ENCODE data around the gene SETD2. TPM values are rescaled to one million over a fixed set of nuclear protein-coding genes. Genes with fewer than 3 reads are reported as not detected.

SETD2 gene
- total and polyA plus RNA-seq, 9 of the 15 experiments (the other 6 are each of a cell fraction or from before 2014, with no cell fraction given): 8.2 to 44.0 (median 33.6) TPM

- intact Hi-C loops (cut with micrococcal nuclease): no loop called here
- Histone ChIP-seq H3K9me1 (ENCODE audit: control insufficient read depth, insufficient read depth, low read length) (peaks cover 3% of the 10 kb centered on the region), H3K9ac (ENCODE audit: insufficient read depth in 1 of 2, low read depth in 2 of 2, low read length in 2 of 2) (no peak overlapping the region), H4K20me1 (replicated peaks; ENCODE audit: control insufficient read depth, insufficient read depth, low read length) (peaks cover 32% of the 10 kb centered on the region), H3K36me3 (ENCODE audit: control insufficient read depth, insufficient read depth, low read length) (no peaks in the 10 kb centered on the region), H3K4me2 (ENCODE audit: insufficient read depth, low read length) (no peak overlapping the region), H3K4me1 (replicated peaks in 1 of 2; ENCODE audit: control insufficient read depth in 2 of 2, insufficient read depth in 2 of 2, low read length in 2 of 2) (peaks cover 0 to 22% of the 10 kb centered on the region in 2 experiments), H2AFZ (ENCODE audit: low read depth, low read length) (no peak overlapping the region), H3K79me2 (ENCODE audit: control insufficient read depth, insufficient read depth, low read length) (peaks cover 93% of the 10 kb centered on the region), H3K27ac (ENCODE audit: extremely low read depth, low read depth, low read length) (no peak overlapping the region), H3K4me3 (no peak overlapping the region), H3K9me3 (replicated peaks; ENCODE audit: control insufficient read depth, insufficient read depth, low read depth, low read length) (no peaks in the 10 kb centered on the region), H3K27me3 (ENCODE audit: control insufficient read depth in 2 of 2, insufficient read depth in 2 of 2, low read length in 2 of 2) (no peaks in the 10 kb centered on the region)
- POLR2A ChIA-PET: interaction anchor here (0.6 to 1.5 kb wide), 4 partner anchors 10 to 21 kb away, joined by 3 to 4 read pairs (median 4); no protein-coding TSS in a partner anchor
- FAIRE-seq (no peak), DNase-seq (ENCODE audit: extremely low read depth in 1 of 4, low spot score in 3 of 4) (no peak), ATAC-seq (no peak)
- BruUV-seq (replicated peaks): no TSS peak
- no peak for TF ChIP-seq PHF21A (IDR thresholded peaks at IDR 0.05; ENCODE audit: borderline replicate concordance, low read depth)
- no peak for TF ChIP-seq ATF2 (CRISPR knock-in tag; IDR thresholded peaks at IDR 0.05)
- no peak for TF ChIP-seq POLR2AphosphoS5 (IDR thresholded peaks at IDR 0.05; ENCODE audit: control insufficient read depth, insufficient read depth, low read depth, low read length)
- in situ Hi-C loops (cut with MboI): no loop called here
- 30% methylated on average over 1 of the region's 1 CpG for WGBS (ENCODE audit: insufficient coverage, low coverage, missing lambda C conversion rate)
- CTCF ChIA-PET (ENCODE audit: low intra/inter-chr PET ratio): no interaction called here
Observed at GRCh38 chr3:47151836-47152235, 12.1 kb downstream of the SETD2 start.

DNA sequence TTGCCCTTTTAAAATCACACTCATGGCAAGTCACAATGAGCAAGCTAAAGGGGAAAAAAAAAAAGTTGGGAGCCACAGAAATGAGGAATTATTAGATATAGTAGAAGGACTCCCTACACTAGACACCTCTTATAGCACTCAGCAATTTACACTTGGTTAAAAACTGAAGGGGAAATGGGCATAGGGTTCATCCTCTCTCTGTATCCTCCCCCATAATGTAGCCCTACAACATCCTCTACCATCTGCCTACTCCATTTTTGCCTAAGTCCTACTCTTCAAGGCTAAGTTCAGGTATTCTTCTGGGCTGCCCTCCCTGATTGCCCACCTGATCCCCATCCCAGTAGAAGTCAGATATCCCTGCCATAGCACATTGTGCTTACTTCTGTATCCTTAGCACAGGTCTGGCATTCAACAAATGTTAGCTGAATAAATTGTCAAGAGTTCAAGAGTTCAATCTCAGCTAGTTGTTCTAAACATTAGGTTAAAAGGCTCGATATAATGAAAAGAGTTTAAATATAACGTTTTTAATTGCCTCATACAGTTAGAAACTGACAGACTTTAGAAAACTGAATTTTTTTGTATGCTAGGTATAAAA lies 14.5 kb downstream of the SETD2 start:
- Histone ChIP-seq H3K4me1 (replicated peaks in 1 of 2; ENCODE audit: control insufficient read depth in 2 of 2, insufficient read depth in 2 of 2, low read length in 2 of 2) (peaks cover 0 to 22% of the 10 kb centered on the region in 2 experiments; a peak in 4 of 5 replicates), H4K20me1 (replicated peaks; ENCODE audit: control insufficient read depth, insufficient read depth, low read length) (peaks cover 35% of the 10 kb centered on the region), H3K9me3 (replicated peaks; ENCODE audit: control insufficient read depth, insufficient read depth, low read depth, low read length) (no peaks in the 10 kb centered on the region), H3K9ac (ENCODE audit: insufficient read depth in 1 of 2, low read depth in 2 of 2, low read length in 2 of 2) (no peak overlapping the region), H3K27me3 (ENCODE audit: control insufficient read depth in 2 of 2, insufficient read depth in 2 of 2, low read length in 2 of 2) (no peaks in the 10 kb centered on the region), H3K4me3 (no peak overlapping the region), H3K4me2 (ENCODE audit: insufficient read depth, low read length) (no peak overlapping the region), H3K36me3 (ENCODE audit: control insufficient read depth, insufficient read depth, low read length) (no peaks in the 10 kb centered on the region), H3K9me1 (ENCODE audit: control insufficient read depth, insufficient read depth, low read length) (peaks cover 3% of the 10 kb centered on the region), H2AFZ (ENCODE audit: low read depth, low read length) (no peak overlapping the region), H3K27ac (ENCODE audit: extremely low read depth, low read depth, low read length) (no peak overlapping the region), H3K79me2 (ENCODE audit: control insufficient read depth, insufficient read depth, low read length) (peaks cover 95% of the 10 kb centered on the region)
- POLR2A ChIA-PET: interaction anchor here (0.6 to 1.4 kb wide), 6 partner anchors 8 to 224 kb away, joined by 3 to 8 read pairs (median 4); partner anchors contain the start of gene SETD2
- FAIRE-seq (no peak), ATAC-seq (peak; percentile 31), DNase-seq (ENCODE audit: extremely low read depth in 1 of 4, low spot score in 3 of 4) (no peak)
- intact Hi-C loops (cut with micrococcal nuclease) (no loop called here), in situ Hi-C loops (cut with MboI) (no loop called here)
- WGBS (ENCODE audit: insufficient coverage, low coverage, missing lambda C conversion rate): 34% methylated on average over 2 of the region's 2 CpGs
- TF ChIP-seq ZNF512 (tag; IDR thresholded peaks at IDR 0.05) (no peak), NR0B1 (IDR thresholded peaks at IDR 0.05; ENCODE audit: partially characterized antibody) (no peak), ZFP36 (IDR thresholded peaks at IDR 0.05; ENCODE audit: low read depth, low read length, partially characterized antibody) (peak; percentile 3)
- TF ChIP-seq, protein P1, sequence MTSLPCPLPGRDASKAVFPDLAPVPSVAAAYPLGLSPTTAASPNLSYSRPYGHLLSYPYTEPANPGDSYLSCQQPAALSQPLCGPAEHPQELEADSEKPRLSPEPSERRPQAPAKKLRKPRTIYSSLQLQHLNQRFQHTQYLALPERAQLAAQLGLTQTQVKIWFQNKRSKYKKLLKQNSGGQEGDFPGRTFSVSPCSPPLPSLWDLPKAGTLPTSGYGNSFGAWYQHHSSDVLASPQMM (CRISPR knock-in tag; IDR thresholded peaks at IDR 0.05): no peak
- CTCF ChIA-PET (ENCODE audit: low intra/inter-chr PET ratio): no interaction called here
- BruUV-seq (replicated peaks): no TSS peak
